GM13977 (cell line): Measurements from ENCODE around the gene SBK2.
"Not testable (repeated sequence)": the region's sequence is repeated elsewhere in the genome, so short reads cannot be mapped to it uniquely, and the experiment has no call there.

Source experiments
- DNase-seq: peaks from one replicate; pipeline ENCODE4 v3.0.0; 2012; ENCODE audit warnings: low spot score
- in situ Hi-C: fragments of 300-500 bp; cut with MboI; formaldehyde crosslinking; loops from one replicate; pipeline ENCODE4 v1.12.0; 2022; ENCODE audit warnings: low sequenced_read_pairs, low pct_unique_long_range_greater_than_20kb, mixed read lengths, inconsistent platforms; ENCODE audit not compliant: unreplicated experiment
- TF ChIP-seq, protein P1 (sequence below): IDR thresholded peaks from 2 replicates; pipeline ENCODE4 v1.5.1; 2012; ENCODE audit warnings: mild to moderate bottlenecking, control low read depth; ENCODE audit not compliant: insufficient read depth; ENCODE audit errors: extremely low read depth, missing control alignments

SBK2 gene

DNA sequence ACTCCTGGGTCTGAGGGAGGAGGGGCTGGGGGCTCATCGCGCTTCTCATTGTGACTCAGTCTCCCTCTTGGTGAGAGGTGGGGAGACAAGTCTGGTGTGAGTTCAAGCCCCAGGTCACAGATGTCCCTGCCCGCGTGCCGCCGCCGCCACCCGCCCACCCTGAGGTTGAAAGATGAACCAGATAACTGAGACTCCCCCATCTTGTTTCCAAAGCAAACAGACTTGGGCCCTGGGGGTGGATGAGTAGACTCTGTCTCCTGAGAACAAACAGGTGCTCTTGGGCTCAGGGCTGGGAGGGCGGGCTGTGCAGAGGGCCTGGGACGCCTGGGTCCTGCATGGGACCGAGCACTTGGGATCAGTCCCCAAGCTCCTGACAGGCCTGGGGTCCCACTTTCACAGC lies 567 bp downstream of the SBK2 start:
- no peak for DNase-seq
- TF ChIP-seq, protein P1, sequence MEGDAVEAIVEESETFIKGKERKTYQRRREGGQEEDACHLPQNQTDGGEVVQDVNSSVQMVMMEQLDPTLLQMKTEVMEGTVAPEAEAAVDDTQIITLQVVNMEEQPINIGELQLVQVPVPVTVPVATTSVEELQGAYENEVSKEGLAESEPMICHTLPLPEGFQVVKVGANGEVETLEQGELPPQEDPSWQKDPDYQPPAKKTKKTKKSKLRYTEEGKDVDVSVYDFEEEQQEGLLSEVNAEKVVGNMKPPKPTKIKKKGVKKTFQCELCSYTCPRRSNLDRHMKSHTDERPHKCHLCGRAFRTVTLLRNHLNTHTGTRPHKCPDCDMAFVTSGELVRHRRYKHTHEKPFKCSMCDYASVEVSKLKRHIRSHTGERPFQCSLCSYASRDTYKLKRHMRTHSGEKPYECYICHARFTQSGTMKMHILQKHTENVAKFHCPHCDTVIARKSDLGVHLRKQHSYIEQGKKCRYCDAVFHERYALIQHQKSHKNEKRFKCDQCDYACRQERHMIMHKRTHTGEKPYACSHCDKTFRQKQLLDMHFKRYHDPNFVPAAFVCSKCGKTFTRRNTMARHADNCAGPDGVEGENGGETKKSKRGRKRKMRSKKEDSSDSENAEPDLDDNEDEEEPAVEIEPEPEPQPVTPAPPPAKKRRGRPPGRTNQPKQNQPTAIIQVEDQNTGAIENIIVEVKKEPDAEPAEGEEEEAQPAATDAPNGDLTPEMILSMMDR, result no peak
- in situ Hi-C loops, result no loop called here

DNA sequence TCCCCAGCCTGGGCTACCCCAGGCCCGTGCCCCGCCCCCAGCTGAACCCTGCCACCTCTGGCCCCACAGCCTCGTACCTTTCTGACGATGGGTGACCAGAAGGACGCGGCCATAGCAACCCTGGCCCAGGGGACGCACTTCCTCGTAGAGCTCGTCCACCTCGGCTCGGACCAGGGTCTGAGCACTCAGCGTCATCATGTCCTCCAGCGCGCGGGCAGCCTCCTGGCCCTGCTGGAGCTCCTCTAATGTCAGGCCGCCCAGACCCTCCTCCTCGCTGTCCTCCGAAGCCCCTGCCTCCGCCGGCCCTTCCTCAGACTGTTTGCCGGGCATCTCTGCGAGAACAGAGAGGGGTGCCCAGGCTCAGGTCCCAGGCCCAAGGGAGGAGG lies 975 bp downstream of the SBK2 start:
- TF ChIP-seq, protein P1, result no peak
- in situ Hi-C loops, result no loop called here
- DNase-seq, result no peak

DNA sequence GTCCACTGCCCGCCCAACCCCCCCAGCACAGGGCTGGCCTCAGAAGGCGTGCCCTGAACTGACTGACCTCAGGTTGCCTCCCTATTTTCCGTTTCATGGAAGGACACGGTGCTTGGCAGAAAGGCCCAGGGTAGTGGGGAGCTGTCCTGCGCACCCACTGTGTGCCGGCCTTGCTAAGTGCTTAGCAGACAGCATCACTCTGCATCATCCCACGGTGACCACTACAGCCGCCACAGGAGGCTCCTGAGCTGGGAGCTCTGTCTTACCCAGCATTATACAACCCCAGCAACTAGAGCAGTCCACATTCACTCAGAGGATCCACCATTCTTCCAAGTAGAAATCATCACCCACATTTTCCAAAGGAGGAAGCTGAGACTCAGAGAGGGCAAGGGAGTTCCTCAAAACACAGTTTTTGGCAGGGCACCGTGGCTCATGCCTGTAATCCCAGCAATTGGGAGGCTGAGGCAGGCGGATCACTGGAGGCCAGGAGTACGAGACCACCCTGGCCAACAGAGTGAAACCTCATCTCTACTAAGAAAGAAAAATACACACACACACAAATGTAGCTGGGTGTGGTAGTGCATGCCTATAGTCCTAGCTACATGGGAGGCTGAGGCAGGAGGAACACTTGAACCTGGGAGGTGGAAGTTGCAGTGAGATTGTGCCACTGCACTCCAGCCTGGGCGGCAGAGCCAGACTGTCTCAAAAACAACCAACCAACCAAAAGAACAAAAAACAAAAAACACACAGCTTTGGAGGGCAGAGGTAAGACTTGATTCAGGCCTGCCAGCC lies 1.6 kb downstream of the SBK2 start:
- DNase-seq, result no peak
- TF ChIP-seq, protein P1, result no peak
- in situ Hi-C loops, result no loop called here

DNA sequence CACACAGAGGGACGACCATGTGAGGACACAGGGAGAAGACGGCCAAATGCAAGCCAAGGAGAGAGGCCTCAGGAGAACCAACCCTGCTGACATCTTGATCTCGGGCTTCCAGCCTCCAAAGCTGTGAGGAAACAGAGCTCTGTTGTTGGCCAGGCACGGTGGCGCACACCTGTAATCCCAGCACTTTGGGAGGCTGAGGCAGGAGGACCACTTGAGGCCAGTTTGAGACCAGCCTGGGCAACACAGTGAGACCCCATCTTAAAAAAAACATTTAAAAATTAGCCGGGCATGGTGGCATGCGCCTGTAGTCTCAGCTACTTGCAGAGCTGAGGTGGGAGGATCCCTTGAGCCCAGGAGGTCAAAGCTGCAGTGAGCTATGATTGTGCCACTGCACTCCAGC lies 2.7 kb downstream of the SBK2 start:
- in situ Hi-C loops, result not testable (repeated sequence)

DNA sequence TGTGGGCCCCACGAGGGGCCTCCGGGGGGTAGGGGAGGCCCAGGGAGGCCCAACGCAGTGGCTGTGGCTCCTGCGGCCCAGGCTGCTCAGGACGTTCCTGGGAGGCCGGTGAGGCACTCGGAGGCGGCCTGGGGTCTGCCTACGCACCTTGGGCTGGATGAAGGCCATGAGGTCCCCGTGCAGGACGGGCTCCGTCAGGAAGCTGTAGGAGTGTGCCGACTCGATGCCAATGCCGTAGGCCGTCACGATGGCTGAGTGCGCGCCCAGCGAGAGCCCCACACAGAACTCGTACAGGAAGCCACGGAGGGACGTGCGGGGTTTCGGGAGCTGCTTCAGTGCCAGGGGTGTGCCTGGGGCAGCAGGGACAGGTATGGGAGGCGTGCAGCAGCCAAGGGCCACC lies 5.9 kb downstream of the SBK2 start:
- TF ChIP-seq, protein P1, result no peak
- DNase-seq, result no peak
- in situ Hi-C loops, result no loop called here

More for the DNA sequence above, 2.7 kb downstream of the SBK2 start:
- not testable (repeated sequence) for DNase-seq

DNA sequence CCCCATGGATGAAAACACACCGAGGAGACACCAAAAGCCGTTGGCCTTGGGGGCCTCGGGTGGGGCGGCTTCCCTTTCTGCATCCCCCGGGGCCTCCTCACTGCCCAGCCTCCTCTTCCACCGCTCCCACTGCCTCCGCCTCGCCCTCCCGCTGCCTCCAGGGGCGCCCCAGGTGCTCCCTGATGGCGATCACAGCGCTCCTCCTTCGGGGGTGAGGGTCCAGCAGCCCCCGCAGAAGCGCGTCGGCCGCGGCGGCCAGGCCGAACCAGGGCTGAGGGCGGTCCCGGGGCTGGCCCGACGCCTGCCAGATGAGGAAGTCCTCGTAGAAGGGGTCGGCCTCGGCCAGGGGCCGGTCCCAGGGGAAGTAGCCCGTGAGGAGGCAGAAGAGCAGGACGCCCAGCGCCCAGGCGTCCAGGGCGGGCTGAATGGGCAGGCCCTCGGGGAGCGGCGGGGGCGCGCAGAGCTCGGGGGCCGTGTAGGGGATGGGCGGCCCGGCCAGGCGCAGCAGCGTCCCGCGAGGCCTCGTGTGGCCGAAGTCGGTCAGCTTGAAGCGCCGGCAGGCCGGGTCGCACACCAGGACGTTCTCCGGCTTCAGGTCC lies 7.2 kb downstream of the SBK2 start:
- TF ChIP-seq, protein P1, result no peak
- DNase-seq, result no peak
- in situ Hi-C loops, result no loop called here

DNA sequence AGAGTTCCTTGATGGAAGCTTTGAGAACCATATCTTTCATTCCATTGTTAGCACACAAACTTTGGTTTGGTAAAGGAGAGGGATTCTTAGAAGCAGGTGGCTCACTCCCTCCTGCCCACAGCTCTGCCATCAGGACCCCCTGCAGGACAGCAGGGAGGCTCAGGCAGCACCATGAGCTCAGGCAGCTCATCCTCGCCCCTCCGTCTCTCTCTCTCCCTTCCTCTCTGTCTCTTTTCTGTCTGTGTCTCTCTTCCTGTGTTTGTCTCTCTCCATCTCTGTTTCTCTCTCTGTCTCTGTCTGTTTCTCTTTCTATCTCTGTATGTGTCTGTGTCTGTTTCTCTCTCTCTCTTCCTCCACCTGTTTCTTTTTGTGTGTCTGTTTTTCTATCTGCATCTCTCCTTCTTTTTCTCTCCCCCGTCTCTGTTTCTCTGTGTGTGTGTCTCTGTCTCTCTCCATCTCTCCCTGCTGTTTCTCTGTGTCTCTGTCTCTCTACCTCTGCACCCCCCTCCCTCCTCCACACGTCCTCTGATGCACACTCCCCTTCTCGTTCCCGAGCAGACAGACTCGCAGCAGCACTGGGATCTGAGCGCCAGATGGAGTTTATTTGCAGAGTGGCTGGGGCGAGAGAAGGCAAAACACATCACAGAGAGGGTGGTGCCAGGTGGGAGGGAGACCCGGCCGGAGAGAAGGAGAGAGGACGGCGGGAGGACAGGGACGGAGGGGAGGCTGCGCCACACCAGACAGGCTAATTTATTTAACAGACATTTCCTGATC lies 8.7 kb downstream of the SBK2 start:
- TF ChIP-seq, protein P1, result no peak
- DNase-seq, result no peak
- in situ Hi-C loops, result no loop called here
